GM19099 (cell line): ENCODE results near the gene YY1.
A peak's percentile ranks its signal among the peaks of the same experiment; 100 is the strongest.

Experiments
- POLR2A ChIP-seq: IDR thresholded peaks from 3 replicates; pipeline ENCODE4 v1.6.1; 2011; ENCODE audit warnings: low read depth; ENCODE audit not compliant: insufficient read length; ENCODE audit errors: extremely low read depth

Gene YY1

GRCh38 chr14:100294963-100295330 lies 56.0 kb downstream of the YY1 start:
- TF ChIP-seq POLR2A, result no peak

GRCh38 chr14:100295376-100296105 lies 56.6 kb downstream of the YY1 start:
- TF ChIP-seq POLR2A, result no peak

GRCh38 chr14:100296106-100296651 lies 57.2 kb downstream of the YY1 start:
- TF ChIP-seq POLR2A, result no peak

GRCh38 chr14:100297320-100298300 lies 58.7 kb downstream of the YY1 start:
- no peak for TF ChIP-seq POLR2A

- no peak for TF ChIP-seq POLR2A
Measured at GRCh38 chr14:100298551-100299237, 59.8 kb downstream of the YY1 start.

GRCh38 chr14:100299238-100299560 lies 60.3 kb downstream of the YY1 start:
- no peak for TF ChIP-seq POLR2A

- no peak for TF ChIP-seq POLR2A
Measured at GRCh38 chr14:100302616-100303015, 63.7 kb downstream of the YY1 start.

GRCh38 chr14:100303179-100303578 lies 64.2 kb downstream of the YY1 start:
- TF ChIP-seq POLR2A, result no peak

GRCh38 chr14:100303925-100304324 lies 65.0 kb downstream of the YY1 start:
- no peak for TF ChIP-seq POLR2A

GRCh38 chr14:100304825-100305323 lies 65.9 kb downstream of the YY1 start:
- TF ChIP-seq POLR2A, result no peak

GRCh38 chr14:100305324-100306100 lies 66.6 kb downstream of the YY1 start:
- TF ChIP-seq POLR2A, result no peak

GRCh38 chr14:100306101-100306997 lies 67.4 kb downstream of the YY1 start, which contains the start of gene SLC25A29:
SLC25A29 (minus strand) TSS chr14:100306444; CDS start chr14:100306232, 212 bp downstream.
- TF ChIP-seq POLR2A, result peak; percentile 68
